GM19467 (cell line): ENCODE results near the gene TSC22D3.

Experiments used
- ATAC-seq: cut with Tn5 transposase; IDR thresholded peaks from one replicate; pipeline ENCODE4 v1.9.1; 2021; ENCODE audit warnings: mild to moderate bottlenecking, moderate library complexity; ENCODE audit not compliant: unreplicated experiment

TSC22D3 gene

DNA sequence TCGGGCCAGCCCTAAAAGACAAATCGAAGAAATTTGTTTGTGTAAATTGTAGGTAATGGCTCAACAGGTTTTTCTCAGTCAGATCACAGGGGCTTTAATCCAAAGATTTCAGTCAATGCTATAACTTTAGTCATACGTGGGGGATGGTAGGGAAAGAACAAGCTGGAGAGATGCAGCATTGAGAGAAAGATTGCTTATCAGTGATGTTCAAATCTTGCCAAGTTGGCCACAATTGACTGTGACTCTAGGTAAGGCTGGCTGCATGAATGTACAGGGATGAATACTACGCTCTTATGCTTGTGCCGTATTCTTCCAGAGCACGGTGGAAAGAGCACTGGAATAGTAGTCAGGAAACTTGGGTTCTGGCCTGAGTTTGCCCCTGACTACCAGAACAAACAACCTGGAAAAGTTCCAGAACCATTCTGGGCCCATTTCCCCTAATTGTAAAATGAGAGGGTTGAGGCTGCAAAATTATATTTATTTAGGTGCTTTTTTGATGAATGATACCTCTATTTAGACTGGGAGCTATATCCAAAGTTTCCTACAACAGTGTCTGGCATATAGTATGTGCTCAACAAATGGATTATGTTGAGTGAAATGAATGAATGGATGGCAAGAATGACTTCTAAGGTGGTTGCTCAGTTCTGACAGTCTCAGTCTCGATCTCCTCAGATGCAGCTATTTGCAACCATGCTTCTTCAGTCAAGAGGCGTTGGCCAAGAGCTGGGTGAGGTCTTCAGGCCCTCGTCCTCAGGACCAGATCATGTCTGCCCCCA is 44.4 kb downstream of the TSC22D3 start:
- no peak for ATAC-seq

DNA sequence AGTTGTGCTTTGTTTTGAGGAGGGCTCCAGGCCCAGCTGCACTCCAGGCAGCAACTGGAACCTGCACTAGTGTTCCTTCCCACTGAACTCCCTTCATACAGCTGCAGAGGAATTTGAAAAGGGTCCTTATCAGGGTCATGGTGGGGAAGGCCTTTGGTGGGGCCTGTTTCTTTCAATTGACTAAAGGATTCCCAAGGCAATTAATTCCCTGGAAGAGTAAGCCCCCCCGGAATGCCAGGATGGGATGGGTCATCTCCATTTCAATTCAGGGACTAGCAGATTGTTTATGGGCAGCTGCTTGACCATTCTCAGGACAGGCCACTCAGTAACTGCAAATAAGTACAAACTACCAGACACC is 45.3 kb downstream of the TSC22D3 start:
- no peak for ATAC-seq

DNA sequence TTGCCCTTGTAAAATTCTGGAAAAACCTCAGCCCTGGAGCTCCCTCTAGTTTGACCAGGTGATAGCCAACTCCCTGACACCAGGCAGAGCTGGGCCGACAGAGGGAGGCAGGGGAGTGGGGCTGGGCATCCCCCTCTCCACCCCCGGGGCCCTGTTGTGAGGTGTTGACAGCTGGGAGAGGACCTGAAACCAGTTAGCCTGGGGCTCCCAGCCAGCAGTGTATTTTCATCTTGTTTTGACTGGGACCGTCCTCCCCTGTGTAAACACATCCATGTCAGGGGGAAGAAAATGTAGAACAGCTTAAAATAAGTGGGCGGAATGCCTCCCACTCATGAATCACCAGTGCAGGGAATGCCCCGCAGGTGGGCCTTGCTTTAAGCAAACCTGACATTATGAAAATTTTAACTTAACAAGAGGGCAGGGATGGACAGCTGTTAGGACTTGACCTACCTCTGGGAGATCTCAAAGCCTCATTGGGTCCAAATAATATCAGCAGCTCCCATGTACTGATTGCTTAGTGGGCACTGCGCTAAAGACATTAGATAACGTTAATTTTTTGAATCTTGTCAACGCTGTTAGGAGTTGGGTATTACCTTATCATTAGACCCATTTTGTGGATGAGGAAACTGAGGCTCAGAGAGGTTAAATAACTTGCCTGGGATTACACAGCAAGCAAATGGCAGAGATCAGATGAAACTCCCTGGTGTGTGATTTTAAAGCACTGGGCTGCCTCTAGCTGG is 45.9 kb downstream of the TSC22D3 start:
- ATAC-seq, result peak; percentile 45

DNA sequence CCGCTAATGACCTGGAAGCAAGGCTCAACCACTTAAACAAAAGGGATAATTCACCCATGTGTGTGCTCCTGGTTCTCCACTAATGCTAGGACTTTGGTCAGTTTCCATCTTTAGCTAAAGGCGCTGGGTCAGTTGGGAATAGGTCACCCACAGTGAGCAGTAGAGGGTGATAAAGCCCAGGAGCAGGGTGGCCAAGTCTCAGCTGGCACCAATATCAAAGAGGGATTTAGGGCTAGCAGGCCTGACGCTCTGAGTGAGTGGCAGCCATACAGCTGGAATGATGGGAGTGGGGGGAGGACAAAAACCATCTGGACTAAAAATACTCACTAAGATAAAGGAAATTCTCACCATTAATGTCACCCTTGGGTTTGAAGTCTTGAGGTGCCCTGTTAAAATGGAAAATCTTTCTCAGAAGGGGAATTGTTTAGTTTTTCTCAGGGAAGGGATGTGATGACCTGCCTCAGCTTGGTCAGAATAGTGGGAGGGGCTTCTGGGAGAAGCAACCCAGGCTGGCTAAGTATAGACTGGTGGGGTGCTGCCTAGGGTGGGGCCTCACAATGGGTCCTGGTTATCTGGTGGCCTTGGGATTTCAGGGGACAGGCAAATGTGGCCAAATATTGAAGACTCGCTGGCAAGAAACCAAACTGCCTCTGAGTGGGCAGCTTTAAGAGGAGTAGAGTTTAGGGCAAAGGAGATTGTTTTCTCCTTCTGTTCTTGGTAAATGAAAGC is 47.1 kb downstream of the TSC22D3 start:
- no peak for ATAC-seq

- ATAC-seq, result no peak
These were observed 48.6 kb downstream of the TSC22D3 start for GRCh38 chrX:107726816-107727534.

- no peak for ATAC-seq
These were observed 49.6 kb downstream of the TSC22D3 start for GRCh38 chrX:107725761-107726555.

DNA sequence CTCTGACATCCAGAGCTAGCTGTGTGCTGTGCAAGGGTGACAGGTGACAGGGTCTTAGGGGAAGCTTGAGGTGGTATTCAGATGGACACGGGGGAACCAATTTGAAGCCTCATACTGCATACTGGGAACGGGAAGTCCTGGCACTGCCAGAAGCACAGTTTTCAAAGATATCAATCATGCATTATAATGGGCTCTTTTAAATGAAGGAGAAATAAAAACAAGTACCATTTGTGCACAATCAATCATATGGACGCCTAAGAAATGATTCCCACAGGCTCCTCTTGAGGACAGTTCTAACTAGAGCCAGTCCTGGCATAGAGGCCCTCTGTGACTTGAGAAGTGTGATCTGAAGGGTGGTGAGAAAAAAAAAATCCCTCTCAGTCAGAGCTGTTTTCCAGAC is 50.9 kb downstream of the TSC22D3 start:
- ATAC-seq, result no peak

DNA sequence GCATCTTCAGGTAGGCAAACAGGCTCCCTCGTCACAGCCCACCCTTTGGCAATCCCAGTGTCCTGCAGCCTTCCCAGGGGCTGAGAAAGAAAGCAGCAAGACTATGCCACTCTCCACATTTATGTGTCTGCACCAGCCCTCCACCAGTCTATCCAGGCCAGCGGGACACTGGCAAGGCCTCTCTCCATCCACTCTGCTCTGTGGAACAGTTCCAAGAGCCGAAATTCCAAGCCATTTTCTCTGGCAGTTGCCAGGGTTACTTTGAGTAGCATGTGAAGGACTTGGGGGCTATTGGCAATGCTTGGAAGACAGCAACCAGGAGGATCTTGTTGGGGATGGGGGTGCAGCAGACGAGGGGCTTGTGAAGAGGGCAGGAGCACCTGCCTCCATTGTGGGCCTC is 52.1 kb downstream of the TSC22D3 start:
- ATAC-seq, result no peak

- ATAC-seq, result no peak
These were observed 53.5 kb downstream of the TSC22D3 start for GRCh38 chrX:107721966-107722707.

GRCh38 chrX:107721318-107721717 is 54.3 kb downstream of the TSC22D3 start:
- ATAC-seq, result no peak

DNA sequence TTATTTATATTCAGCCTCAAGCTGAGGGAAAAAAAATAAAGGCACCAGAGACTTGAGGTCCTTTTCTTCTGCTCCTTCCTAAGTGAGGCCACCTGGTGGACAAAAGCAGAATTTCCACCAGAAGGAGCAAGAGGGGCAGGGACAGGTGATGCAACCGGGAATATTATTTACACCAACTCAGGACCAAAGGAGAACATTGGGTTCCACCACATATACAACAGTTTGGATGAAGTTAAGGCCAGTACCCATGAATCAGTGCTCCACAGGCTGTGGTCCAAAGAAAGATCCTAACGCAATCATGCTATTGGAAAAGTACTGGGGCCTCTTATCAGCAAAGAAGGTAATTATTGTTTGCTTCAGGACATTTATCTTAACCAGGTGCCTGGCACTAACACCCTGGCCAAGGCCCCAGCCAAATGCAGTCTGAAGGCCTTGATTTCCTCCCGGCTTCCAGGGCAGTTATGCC is 57.4 kb downstream of the TSC22D3 start:
- no peak for ATAC-seq

DNA sequence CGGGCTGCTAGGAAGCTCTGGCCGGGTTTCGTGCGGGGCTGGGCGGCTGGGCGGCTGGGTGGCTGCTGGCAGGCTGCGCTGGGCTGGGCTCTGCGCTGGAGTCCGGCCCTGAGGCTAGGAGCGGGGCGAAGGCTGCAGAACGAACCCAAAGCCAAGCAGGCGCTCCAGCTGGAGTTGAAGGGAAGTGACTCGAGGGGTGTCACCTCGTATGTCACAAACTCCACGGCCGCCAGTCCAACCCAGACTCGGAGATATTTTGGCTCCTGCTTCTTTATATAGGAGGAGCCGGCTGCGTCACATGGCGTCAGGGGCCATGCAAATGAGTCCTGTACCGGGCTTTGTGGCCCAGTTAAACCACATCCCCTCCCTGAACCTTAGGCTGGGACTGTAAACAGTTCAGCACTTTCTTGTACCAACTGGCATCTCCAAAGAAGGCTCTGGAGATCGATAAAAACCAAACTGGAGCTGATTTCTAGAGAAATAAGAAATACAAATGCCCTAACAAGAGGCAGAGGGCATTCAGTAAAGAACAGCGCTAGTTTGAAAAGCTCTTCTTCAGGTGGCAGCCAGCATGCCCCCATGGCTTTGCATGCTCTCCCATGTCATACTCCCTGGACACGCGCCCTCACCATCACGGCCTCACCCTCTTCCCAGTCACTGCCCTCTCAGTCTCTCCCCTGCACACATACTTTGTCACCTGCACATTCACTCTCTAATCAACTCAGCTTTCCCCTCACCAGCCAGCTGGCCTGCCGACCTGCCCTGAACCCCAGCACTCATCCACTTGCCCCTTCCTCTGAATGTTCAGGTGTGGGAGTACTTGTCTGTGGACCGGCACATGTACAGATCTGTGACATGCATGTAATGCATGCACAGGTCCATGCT is 58.5 kb downstream of the TSC22D3 start:
- peak; percentile 74 for ATAC-seq

DNA sequence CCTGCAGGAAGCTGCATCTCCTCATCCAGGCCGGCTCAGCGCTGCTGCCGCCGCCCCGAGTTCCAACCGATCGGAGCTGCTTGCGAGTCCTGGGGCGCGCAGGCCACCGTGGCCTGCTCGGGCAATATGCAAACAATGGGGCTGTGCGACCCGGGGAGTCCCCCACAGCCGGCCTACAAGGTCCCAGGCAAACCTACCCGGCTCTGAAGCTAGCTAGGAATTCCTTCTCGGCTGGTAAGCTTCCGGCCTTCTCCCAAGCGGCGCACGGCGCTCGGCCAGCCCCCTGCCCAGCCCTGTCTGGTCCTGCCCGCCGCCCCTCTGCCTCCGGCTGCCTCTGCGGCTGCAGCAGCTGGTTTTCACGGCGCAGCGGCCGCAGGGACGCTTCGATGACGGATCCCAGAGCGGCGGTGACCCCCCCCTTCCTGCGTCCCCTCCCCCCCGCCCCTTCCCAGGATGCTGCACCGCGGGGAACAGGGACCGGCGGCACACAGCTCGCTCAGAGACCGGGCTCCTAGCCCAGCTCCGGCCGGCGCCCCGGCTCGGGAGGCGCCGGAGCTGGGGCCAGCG is 59.4 kb downstream of the TSC22D3 start:
- no peak for ATAC-seq

- ATAC-seq, result no peak
These were observed 60.1 kb downstream of the TSC22D3 start for GRCh38 chrX:107715331-107716117.

DNA sequence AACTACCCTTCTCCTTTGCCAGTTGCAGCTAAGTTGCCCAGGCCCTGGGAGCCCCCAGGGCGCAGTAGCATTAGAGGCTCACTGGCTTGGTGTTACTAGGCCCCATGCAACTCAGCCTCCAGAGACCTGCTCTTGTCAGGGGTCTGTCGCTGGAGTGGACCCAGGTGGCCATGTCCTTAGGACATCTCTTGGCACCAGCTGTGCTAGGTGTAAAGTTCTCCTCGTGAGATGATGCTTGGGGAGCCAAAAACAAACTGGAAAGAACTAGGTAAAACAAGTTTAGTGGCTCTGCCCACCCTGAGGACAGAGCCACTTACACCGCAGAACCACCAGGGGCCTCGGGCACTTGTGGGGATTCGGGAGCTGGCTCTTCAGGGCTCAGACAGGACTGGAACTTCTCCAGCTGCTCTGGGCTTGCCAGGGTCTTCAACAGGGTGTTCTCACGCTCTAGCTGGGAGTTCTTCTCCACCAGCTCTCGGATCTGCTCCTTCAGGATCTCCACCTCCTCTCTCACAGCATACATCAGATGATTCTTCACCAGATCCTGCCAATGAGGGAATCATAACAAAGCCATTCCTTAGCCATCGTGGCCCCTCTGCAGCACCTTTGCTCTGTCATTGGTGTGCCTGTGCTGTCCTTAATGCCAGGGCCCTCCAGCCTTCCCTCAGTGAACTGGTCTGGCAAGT is 61.2 kb downstream of the TSC22D3 start:
- no peak for ATAC-seq

GRCh38 chrX:107713543-107714205 is 61.9 kb downstream of the TSC22D3 start:
- no peak for ATAC-seq
